Measurements from ENCODE around the gene CDKN2A. TPM values are rescaled to one million over a fixed set of nuclear protein-coding genes. Genes with fewer than 3 reads are reported as not detected.

The CDKN2A gene
- total RNA-seq, 1 donor from 2014 or later = not detected

- no peak for DNase-seq
These were observed 11.8 kb upstream of the CDKN2A start for GRCh38 chr9:22005702-22006606.

- no peak for DNase-seq
These were observed 11.0 kb upstream of the CDKN2A start for GRCh38 chr9:22005021-22005701.

GRCh38 chr9:22002038-22002437, 7.8 kb upstream of the CDKN2A start:
- DNase-seq = no peak

- no peak for DNase-seq
These were observed 3.8 kb upstream of the CDKN2A start for GRCh38 chr9:21998026-21998425.

GRCh38 chr9:21997480-21997879, 3.3 kb upstream of the CDKN2A start:
- no peak for DNase-seq

GRCh38 chr9:21996858-21997257, 2.7 kb upstream of the CDKN2A start:
- DNase-seq = no peak

GRCh38 chr9:21996438-21996837, 2.2 kb upstream of the CDKN2A start:
- DNase-seq = no peak

GRCh38 chr9:21995666-21996398, 1.6 kb upstream of the CDKN2A start:
- DNase-seq = no peak

- DNase-seq = peak; percentile 55
These were observed 944 bp upstream of the CDKN2A start for GRCh38 chr9:21995006-21995665.

GRCh38 chr9:21994556-21995005, 389 bp upstream of the CDKN2A start, which contains the start of gene CDKN2B-AS1:
TSS of gene CDKN2B-AS1 (plus strand) at chr9:21994791.
- no peak for DNase-seq

GRCh38 chr9:21993007-21993406, 1.2 kb downstream of the CDKN2A start:
- DNase-seq = no peak

GRCh38 chr9:21991072-21991959, 2.9 kb downstream of the CDKN2A start:
- no peak for DNase-seq

- no peak for DNase-seq
These were observed 4.6 kb downstream of the CDKN2A start for GRCh38 chr9:21989440-21990189.

- DNase-seq = no peak
These were observed 5.9 kb downstream of the CDKN2A start for GRCh38 chr9:21988056-21988990.

GRCh38 chr9:21985964-21986667, 8.1 kb downstream of the CDKN2A start:
- DNase-seq = no peak

- no peak for DNase-seq
These were observed 10.1 kb downstream of the CDKN2A start for GRCh38 chr9:21984101-21984500.

GRCh38 chr9:21983561-21983935, 10.6 kb downstream of the CDKN2A start:
- DNase-seq = no peak

GRCh38 chr9:21982861-21983560, 11.2 kb downstream of the CDKN2A start:
- no peak for DNase-seq

All from tongue (tissue), 2 donors.